Spleen (tissue), 11 donors: Measurements from ENCODE around the gene TCIRG1. TPM values are rescaled to one million over a fixed set of nuclear protein-coding genes. Genes with fewer than 3 reads are reported as not detected.

ENCODE experiments used
- DNase-seq: peaks from one replicate; pipeline ENCODE4 v3.0.0-alpha.2; 2020
- H3K27ac ChIP-seq, 8 donors: fragments of 200-600 bp; sonication (generic) in 7 of 8; 1 replicate in 4 of 8; 2 replicates in 4 of 8; pipeline versions ENCODE4 v1.5.0 to v1.8.0; 2016 to 2021; ENCODE audit warnings: inconsistent platforms in 4 of 8, mild to moderate bottlenecking in 4 of 8, moderate library complexity in 1 of 8
- H3K27me3 ChIP-seq, 7 donors: fragments of 200-600 bp; sonication (generic) in 6 of 7; replicated peaks in 1 of 7; 1 replicate in 4 of 7; 2 replicates in 3 of 7; pipeline versions ENCODE4 v1.5.0 to v1.8.0; 2016 to 2021; ENCODE audit warnings: inconsistent platforms in 3 of 7, mild to moderate bottlenecking in 1 of 7
- H3K36me3 ChIP-seq, 6 donors: fragments of 200-600 bp; sonication (generic) in 5 of 6; 1 replicate in 4 of 6; 2 replicates in 2 of 6; pipeline versions ENCODE4 v1.5.0 to v1.8.0; 2016 to 2021; ENCODE audit warnings: inconsistent platforms in 2 of 6
- H3K4me1 ChIP-seq, 6 donors: fragments of 200-600 bp; sonication (generic) in 5 of 6; 1 replicate in 3 of 6; 2 replicates in 3 of 6; pipeline versions ENCODE4 v1.5.0 to v1.8.0; 2016 to 2021; ENCODE audit warnings: inconsistent platforms in 3 of 6
- H3K4me3 ChIP-seq, 8 donors: fragments of 200-600 bp; sonication (generic) in 7 of 8; 1 replicate in 4 of 8; 2 replicates in 4 of 8; pipeline versions ENCODE4 v1.5.0 to v1.8.0; 2016 to 2021; ENCODE audit warnings: inconsistent platforms in 4 of 8, mild to moderate bottlenecking in 4 of 8, moderate library complexity in 2 of 8
- H3K9me3 ChIP-seq, 8 donors: fragments of 200-600 bp; sonication (generic) in 7 of 8; 1 replicate in 4 of 8; 2 replicates in 4 of 8; pipeline versions ENCODE4 v1.5.0 to v1.8.0; 2016 to 2021; ENCODE audit warnings: inconsistent platforms in 4 of 8
- POLR2A ChIP-seq, 3 donors: fragments of 450-650 bp; IDR thresholded peaks; one replicate each; pipeline ENCODE4 v1.5.1; 2017; ENCODE audit warnings: antibody characterized with exemption in 3 of 3, mild to moderate bottlenecking in 1 of 3
- POLR2AphosphoS5 ChIP-seq, 3 donors: sonication (generic); formaldehyde crosslinking; IDR thresholded peaks; one replicate each; pipeline ENCODE4 v1.5.1; 2017; ENCODE audit warnings: antibody characterized with exemption in 3 of 3
- WGBS, 5 donors: extraction: QIAGEN DNeasy Blood & Tissue Kit in 3 of 5; methylation state at CpG; one replicate each; pipeline versions ENCODE4 v1.1.5 to v1.1.7; 2013 to 2018; 5-methylcytosine and 5-hydroxymethylcytosine counted together
- intact Hi-C: fragments of 100-400 bp; cut with DNase I; formaldehyde crosslinking; loops from one replicate; pipeline ENCODE4 v1.15.0; 2023; ENCODE audit warnings: low total_unique reads
- polyA plus RNA-seq, 3 donors: library from polyadenylated mRNA; stranded (reverse); fragments of 200-250 nt; gene quantifications; one replicate each; pipeline ENCODE4 v1.2.1, GENCODE V29; 2013
- total RNA-seq, 7 donors: library from RNA; depleted of rRNA in 3 of 7; stranded (reverse); fragments of >200 nt in 3 of 7; fragmentation: NEBNext Ultra II Directional in 4 of 7; extraction: Animal tissue kit (Norgen Biotek cat#: 25700) in 4 of 7; gene quantifications; one replicate each; pipeline versions ENCODE4 v1.1.0 to v1.2.1, GENCODE V29; 2016 to 2021
- TF ChIP-seq, protein P1 (sequence below), 11 experiments: fragments of 200-600 bp in 7 of 11; fragments of 450-650 bp in 4 of 11; sonication (generic) in 4 of 11; IDR thresholded peaks in 8 of 11; conservative IDR thresholded peaks in 3 of 11; 1 replicate in 7 of 11; 2 replicates in 4 of 11; pipeline versions ENCODE4 v1.4.0 to v1.8.0; 2016 to 2021; ENCODE audit warnings: antibody characterized with exemption in 11 of 11, inconsistent platforms in 4 of 11, mild to moderate bottlenecking in 1 of 11
- donor health status: healthy with polysubstance abuse.
- donor health status: DM: no; HTN: no; CAD: no; lungs with moderate emphysema.
- donor health status: DM: no; HTN: no; CAD: no.
- donor health status: Bipolar disorder and iron deficiency.
- donor health status: healthy.
- donor health status: DM: no; HTN: no; CAD: no.
- donor health status: DM: yes; HTN: yes; CAD: no.

Gene TCIRG1
- total and polyA plus RNA-seq, 10 donors, result 199 to 707 (median 377) TPM

DNA sequence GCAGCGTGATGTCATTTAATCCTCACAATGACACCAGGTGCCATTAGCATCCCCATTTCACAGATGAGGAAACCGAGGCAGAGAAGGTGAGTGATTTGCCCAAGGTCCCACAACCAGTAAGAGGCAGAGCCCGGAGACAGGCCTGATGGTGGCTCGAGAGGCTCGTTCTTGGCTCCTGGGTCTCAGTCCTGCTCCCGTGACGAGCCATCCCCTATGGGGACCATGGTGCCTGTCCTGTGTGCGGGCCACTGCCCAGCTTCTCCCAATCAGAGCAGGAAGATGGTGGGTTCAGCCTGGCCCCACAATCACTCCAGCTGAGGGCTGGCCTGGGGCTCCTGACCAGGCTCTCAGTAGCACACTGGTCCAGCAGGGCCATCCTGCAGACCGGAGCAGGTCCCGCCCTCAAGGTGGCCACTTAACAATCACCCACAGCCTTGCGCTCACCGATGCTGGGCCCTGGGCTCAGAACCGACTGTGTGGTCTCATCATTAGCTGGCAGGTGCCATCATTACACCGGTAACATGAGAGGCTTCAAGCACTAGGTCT lies 25.1 kb upstream of the TCIRG1 start:
- peaks cover 11 to 87% (median 64%) of the 10 kb centered on the region in 6 donors for H3K4me1 ChIP-seq
- peaks cover 0 to 5% (median 0%) of the 10 kb centered on the region in 7 donors for H3K27me3 ChIP-seq
- no peaks in the 10 kb centered on the region for H3K9me3 ChIP-seq
- TF ChIP-seq POLR2A (IDR thresholded peaks at IDR 0.05) (no peak), POLR2AphosphoS5 (IDR thresholded peaks at IDR 0.05) (no peak)
- TF ChIP-seq, protein P1, sequence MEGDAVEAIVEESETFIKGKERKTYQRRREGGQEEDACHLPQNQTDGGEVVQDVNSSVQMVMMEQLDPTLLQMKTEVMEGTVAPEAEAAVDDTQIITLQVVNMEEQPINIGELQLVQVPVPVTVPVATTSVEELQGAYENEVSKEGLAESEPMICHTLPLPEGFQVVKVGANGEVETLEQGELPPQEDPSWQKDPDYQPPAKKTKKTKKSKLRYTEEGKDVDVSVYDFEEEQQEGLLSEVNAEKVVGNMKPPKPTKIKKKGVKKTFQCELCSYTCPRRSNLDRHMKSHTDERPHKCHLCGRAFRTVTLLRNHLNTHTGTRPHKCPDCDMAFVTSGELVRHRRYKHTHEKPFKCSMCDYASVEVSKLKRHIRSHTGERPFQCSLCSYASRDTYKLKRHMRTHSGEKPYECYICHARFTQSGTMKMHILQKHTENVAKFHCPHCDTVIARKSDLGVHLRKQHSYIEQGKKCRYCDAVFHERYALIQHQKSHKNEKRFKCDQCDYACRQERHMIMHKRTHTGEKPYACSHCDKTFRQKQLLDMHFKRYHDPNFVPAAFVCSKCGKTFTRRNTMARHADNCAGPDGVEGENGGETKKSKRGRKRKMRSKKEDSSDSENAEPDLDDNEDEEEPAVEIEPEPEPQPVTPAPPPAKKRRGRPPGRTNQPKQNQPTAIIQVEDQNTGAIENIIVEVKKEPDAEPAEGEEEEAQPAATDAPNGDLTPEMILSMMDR (IDR thresholded peaks at IDR 0.05 in 8 of 11, conservative IDR thresholded peaks at IDR 0.05 in 3 of 11), result no peak
- H3K27ac ChIP-seq, result peak overlapping the region in 6 of 8 donors; percentile 5 to 93 (median 90)
- peaks cover 0 to 44% (median 0%) of the 10 kb centered on the region in 6 donors for H3K36me3 ChIP-seq
- H3K4me3 ChIP-seq, result no peak overlapping the region
- WGBS, 5 donors, result 91 to 94% (median 93%) methylated on average over 12 to 14 of the region's 14 CpGs
- DNase-seq, result no peak
- intact Hi-C loops, result no loop called here

DNA sequence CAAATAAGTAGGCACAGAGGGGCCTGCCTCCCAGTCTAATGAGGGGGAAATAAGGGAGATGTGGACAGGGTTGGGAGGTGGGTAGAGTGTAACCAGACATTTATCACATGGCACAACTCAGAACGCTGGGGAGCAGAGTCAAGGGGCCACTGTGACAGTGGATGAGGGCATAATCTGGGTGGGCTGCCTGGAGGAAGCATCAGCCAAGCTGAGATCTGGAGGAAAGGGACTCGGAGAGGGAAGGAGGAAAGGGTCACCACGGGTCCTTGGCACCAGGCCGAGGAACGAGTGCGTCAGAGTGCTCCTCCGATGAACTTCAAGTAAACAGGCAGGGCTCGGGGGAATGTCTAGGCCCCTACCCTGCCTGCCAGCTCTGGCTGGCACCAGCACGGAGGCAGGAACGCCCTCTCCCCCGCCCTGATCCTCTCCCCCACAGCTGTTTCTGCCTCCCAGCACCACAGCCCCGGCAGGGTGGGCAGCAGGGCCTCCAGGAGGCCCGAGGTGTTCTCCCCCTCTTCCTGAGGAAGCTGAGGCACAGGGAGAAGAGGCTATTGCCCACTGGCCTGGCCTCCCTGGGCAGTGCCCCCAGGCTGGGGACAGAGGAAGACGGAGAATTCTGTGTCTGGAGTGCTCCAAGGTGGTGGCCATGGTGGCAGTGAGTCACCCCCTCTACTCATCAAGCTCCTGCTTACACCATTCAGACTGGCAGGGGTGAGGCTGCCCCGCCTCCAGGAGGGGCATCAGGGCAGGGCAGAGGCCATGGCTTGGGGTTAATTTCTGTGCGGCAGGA lies 24.5 kb upstream of the TCIRG1 start:
- Histone ChIP-seq H3K27ac (peak overlapping the region in 6 of 8 donors; percentile 5 to 93 (median 90)), H3K36me3 (peaks cover 0 to 51% (median 0%) of the 10 kb centered on the region in 6 donors), H3K4me3 (peak overlapping the region in 1 of 8 donors; percentile 5), H3K9me3 (no peaks in the 10 kb centered on the region), H3K27me3 (peaks cover 0 to 5% (median 0%) of the 10 kb centered on the region in 7 donors), H3K4me1 (peaks cover 6 to 80% (median 58%) of the 10 kb centered on the region in 6 donors)
- intact Hi-C loops, result no loop called here
- 29 to 51% (median 49%) methylated on average over 15 to 16 of the region's 16 CpGs for WGBS, 5 donors
- DNase-seq, result no peak
- TF ChIP-seq POLR2AphosphoS5 (IDR thresholded peaks at IDR 0.05), result peak; percentile 47 to 61 (median 54)
- TF ChIP-seq, protein P1 (IDR thresholded peaks at IDR 0.05 in 8 of 11, conservative IDR thresholded peaks at IDR 0.05 in 3 of 11), result no peak

DNA sequence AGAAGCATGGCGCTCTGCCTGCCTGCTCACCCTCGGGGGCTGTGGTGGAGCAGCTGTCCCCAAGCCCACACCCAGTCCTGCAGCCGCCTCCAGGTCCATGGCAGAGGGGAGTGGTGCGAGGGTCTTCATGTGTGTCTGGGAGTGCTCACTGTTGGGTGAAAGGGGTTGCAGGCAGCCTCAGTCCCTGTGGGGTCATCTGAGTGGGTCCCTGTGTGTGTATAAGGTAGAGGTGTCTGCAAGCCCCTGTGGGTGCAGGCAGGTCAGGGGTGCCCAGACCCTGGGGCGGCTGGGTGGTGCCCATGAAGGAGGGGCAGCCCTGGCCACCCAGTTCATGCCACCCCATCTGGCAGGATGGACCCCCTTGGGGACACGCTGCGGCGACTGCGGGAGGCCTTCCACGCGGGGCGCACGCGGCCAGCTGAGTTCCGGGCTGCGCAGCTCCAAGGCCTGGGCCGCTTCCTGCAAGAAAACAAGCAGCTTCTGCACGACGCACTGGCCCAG lies 23.8 kb upstream of the TCIRG1 start:
- H3K27ac ChIP-seq, result peak overlapping the region in 4 of 8 donors; percentile 89 to 93 (median 91)
- no peak for DNase-seq
- peaks cover 0 to 74% (median 51%) of the 10 kb centered on the region in 6 donors for H3K4me1 ChIP-seq
- intact Hi-C loops, result no loop called here
- H3K4me3 ChIP-seq, result no peak overlapping the region
- H3K36me3 ChIP-seq, result peaks cover 0 to 57% (median 0%) of the 10 kb centered on the region in 6 donors
- no peaks in the 10 kb centered on the region for H3K9me3 ChIP-seq
- peaks cover 0 to 3% (median 0%) of the 10 kb centered on the region in 7 donors for H3K27me3 ChIP-seq
- TF ChIP-seq POLR2A (IDR thresholded peaks at IDR 0.05) (no peak), POLR2AphosphoS5 (IDR thresholded peaks at IDR 0.05) (no peak)
- TF ChIP-seq, protein P1 (IDR thresholded peaks at IDR 0.05 in 8 of 11, conservative IDR thresholded peaks at IDR 0.05 in 3 of 11), result no peak
- 84 to 93% (median 84%) methylated on average over 14 to 19 of the region's 19 CpGs for WGBS, 5 donors

DNA sequence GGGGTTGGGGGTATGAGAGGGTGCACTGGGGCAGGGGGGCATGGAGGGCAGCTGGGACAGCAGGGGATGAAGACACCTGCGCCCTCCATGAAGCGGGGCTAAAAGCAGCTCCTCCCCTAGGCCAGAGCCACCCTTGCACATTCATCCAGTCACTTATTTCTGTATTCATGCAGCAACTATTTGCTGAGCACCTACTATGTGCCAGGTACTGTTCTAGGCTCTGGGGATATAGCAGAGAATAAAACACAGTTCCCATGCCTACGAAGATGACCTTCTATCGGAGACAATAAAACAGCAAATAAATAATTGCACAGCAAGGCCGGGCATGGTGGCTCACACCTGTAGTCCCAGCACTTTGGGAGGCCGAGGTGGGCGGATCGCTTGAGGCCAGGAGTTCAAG lies 23.4 kb upstream of the TCIRG1 start:
- no peak overlapping the region for H3K27ac ChIP-seq
- no peaks in the 10 kb centered on the region for H3K9me3 ChIP-seq
- peaks cover 0 to 62% (median 0%) of the 10 kb centered on the region in 6 donors for H3K36me3 ChIP-seq
- H3K4me1 ChIP-seq, result peaks cover 0 to 69% (median 47%) of the 10 kb centered on the region in 6 donors
- no peaks in the 10 kb centered on the region for H3K27me3 ChIP-seq
- 93 to 98% (median 95%) methylated on average over 8 of the region's 8 CpGs for WGBS, 5 donors
- intact Hi-C loops, result no loop called here
- no peak for DNase-seq
- TF ChIP-seq, protein P1 (IDR thresholded peaks at IDR 0.05 in 8 of 11, conservative IDR thresholded peaks at IDR 0.05 in 3 of 11), result no peak
- TF ChIP-seq POLR2A (IDR thresholded peaks at IDR 0.05), result no peak
- TF ChIP-seq POLR2AphosphoS5 (IDR thresholded peaks at IDR 0.05), result no peak
- H3K4me3 ChIP-seq, result no peak overlapping the region
